ENCODE results near the gene CEACAM7.
A peak's percentile ranks its signal among the peaks of the same experiment; 100 is the strongest.

The CEACAM7 gene

GRCh38 chr19:41707502-41707812 lies 19.4 kb upstream of the CEACAM7 start:
- no peak overlapping the region for H3K4me3 ChIP-seq (replicated peaks; ENCODE audit: insufficient read depth, low read length)
- peaks cover 1% of the 10 kb centered on the region for H3K27me3 ChIP-seq (ENCODE audit: insufficient read depth, poor library complexity, severe bottlenecking)
- no peak for TF ChIP-seq REST (IDR thresholded peaks at IDR 0.05; ENCODE audit: insufficient replicate concordance, low read depth)
- TF ChIP-seq CTCF (IDR thresholded peaks at IDR 0.05; ENCODE audit: insufficient read depth, low read length): no peak
- no peak for DNase-seq (ENCODE audit: low read depth in 1 of 2, low spot score in 1 of 2)
- no peak overlapping the region for H3K27ac ChIP-seq (replicated peaks)

GRCh38 chr19:41706741-41707501 lies 18.9 kb upstream of the CEACAM7 start:
- peak overlapping the region; percentile 61 for H3K27ac ChIP-seq (replicated peaks)
- TF ChIP-seq SPI1 (IDR thresholded peaks at IDR 0.05; ENCODE audit: borderline replicate concordance, low read depth) (peak; percentile 43; the same call in 1 of the 2 replicates), CTCF (IDR thresholded peaks at IDR 0.05; ENCODE audit: insufficient read depth, low read length) (peak; percentile 67), POLR2AphosphoS5 (IDR thresholded peaks at IDR 0.05; ENCODE audit: low read depth) (no peak), REST (IDR thresholded peaks at IDR 0.05; ENCODE audit: insufficient replicate concordance, low read depth) (peak; percentile 79), GABPA (IDR thresholded peaks at IDR 0.05; ENCODE audit: low read depth) (no peak)
- H3K4me3 ChIP-seq (replicated peaks; ENCODE audit: insufficient read depth, low read length): peak overlapping the region; percentile 41
- no peaks in the 10 kb centered on the region for H3K27me3 ChIP-seq (ENCODE audit: insufficient read depth, poor library complexity, severe bottlenecking)
- DNase-seq (ENCODE audit: low read depth in 1 of 2, low spot score in 1 of 2): peak; percentile 41 to 80

- Histone ChIP-seq H3K27me3 (ENCODE audit: insufficient read depth, poor library complexity, severe bottlenecking) (no peaks in the 10 kb centered on the region), H3K4me3 (replicated peaks; ENCODE audit: insufficient read depth, low read length) (no peak overlapping the region), H3K27ac (replicated peaks) (no peak overlapping the region)
- TF ChIP-seq CTCF (IDR thresholded peaks at IDR 0.05; ENCODE audit: insufficient read depth, low read length) (no peak), REST (IDR thresholded peaks at IDR 0.05; ENCODE audit: insufficient replicate concordance, low read depth) (peak; percentile 99), SPI1 (IDR thresholded peaks at IDR 0.05; ENCODE audit: borderline replicate concordance, low read depth) (peak; percentile 33; the same call in 1 of the 2 replicates)
- DNase-seq (ENCODE audit: low read depth in 1 of 2, low spot score in 1 of 2): peak in 1 of 2 experiments; percentile 21
Measured at GRCh38 chr19:41705393-41706174, 17.5 kb upstream of the CEACAM7 start.

All from HL-60 (cell line).